Ovary (tissue), 9 donors: ENCODE measurements around the gene SCAF4. TPM values are rescaled to one million over a fixed set of nuclear protein-coding genes. Genes with fewer than 3 reads are reported as not detected.

Source experiments
- DNase-seq, 5 donors: peaks; one replicate each; pipeline ENCODE4 v3.0.0-alpha.2; 2019 to 2020
- H3K27ac ChIP-seq, 2 donors: fragments of 200-600 bp; one replicate each; pipeline versions ENCODE4 v1.5.1 to v1.8.0; 2019 to 2022
- H3K27me3 ChIP-seq: fragments of 200-600 bp; one replicate; pipeline ENCODE4 v1.8.0; 2022
- H3K36me3 ChIP-seq: fragments of 200-600 bp; sonication (generic); one replicate; pipeline ENCODE4 v1.5.1; 2019
- H3K4me1 ChIP-seq: one replicate; pipeline ENCODE4 v1.8.1; 2013; ENCODE audit warnings: mild to moderate bottlenecking, moderate library complexity; ENCODE audit not compliant: insufficient read depth
- H3K4me3 ChIP-seq: fragments of 200-600 bp; sonication (generic); one replicate; pipeline ENCODE4 v1.5.1; 2017
- H3K9me3 ChIP-seq, 2 donors: fragments of 200-600 bp in 1 of 2; sonication (generic) in 1 of 2; one replicate each; pipeline versions ENCODE4 v1.5.1 to v1.8.1; 2013 to 2019; ENCODE audit warnings: mild to moderate bottlenecking in 1 of 2, moderate library complexity in 1 of 2
- CTCF ChIP-seq, 3 donors: fragments of 450-650 bp in 2 of 3; fragments of 200-600 bp in 1 of 3; IDR thresholded peaks; one replicate each; pipeline versions ENCODE4 v1.5.1 to v1.8.0; 2016 to 2022; ENCODE audit warnings: antibody characterized with exemption in 3 of 3, mild to moderate bottlenecking in 1 of 3
- EP300 ChIP-seq: sonication (generic); formaldehyde crosslinking; IDR thresholded peaks from one replicate; pipeline ENCODE4 v1.6.1; 2017; ENCODE audit warnings: antibody characterized with exemption
- POLR2A ChIP-seq: fragments of 450-650 bp; IDR thresholded peaks from one replicate; pipeline ENCODE4 v1.6.1; 2017; ENCODE audit warnings: antibody characterized with exemption, mild to moderate bottlenecking, moderate library complexity
- WGBS, 3 donors: extraction: QIAGEN DNeasy Blood & Tissue Kit in 1 of 3; methylation state at CpG; one replicate each; pipeline versions ENCODE4 v1.1.5 to v1.1.7; 2013 to 2017; 5-methylcytosine and 5-hydroxymethylcytosine counted together
- intact Hi-C, 4 donors: fragments of 100-400 bp; cut with DNase I; formaldehyde crosslinking; loops; one replicate each; pipeline versions ENCODE4 v1.11.0 to v1.15.1; 2022 to 2023
- polyA plus RNA-seq, 2 donors: library from polyadenylated mRNA; stranded (reverse); fragments of 200-250 nt in 1 of 2; fragments of 350-450 nt in 1 of 2; fragmentation: Illumina TruSeq in 1 of 2; extraction: RNeasy Lipid Tissue Mini Kit (QIAGEN cat#74804) in 1 of 2; gene quantifications; one replicate each; pipeline ENCODE4 v1.2.3, GENCODE V29; 2013 to 2014
- total RNA-seq, 7 donors: library from RNA; depleted of rRNA in 2 of 7; stranded (reverse); fragments of >200 nt in 2 of 7; fragmentation: NEBNext Ultra II Directional in 3 of 7; extraction: Animal tissue kit (Norgen Biotek cat#: 25700) in 3 of 7; gene quantifications; one replicate each; pipeline versions ENCODE4 v1.1.0 to v1.2.4, GENCODE V29; 2016 to 2023
- donor health status: DM: no; HTN: no; CAD: no; lungs with moderate emphysema.
- donor health status: DM: no; HTN: no; CAD: no.
- donor health status: Bipolar disorder and iron deficiency.
- donor health status: DM: yes; HTN: yes; CAD: no.
- donor health status: DM: no; HTN: no; CAD: no.
- donor health status: DM: yes; HTN: yes; CAD: no.

SCAF4 gene
- total and polyA plus RNA-seq, 9 donors, result 12.2 to 41.7 (median 28.4) TPM

GRCh38 chr21:31673321-31673912 lies 58.5 kb downstream of the SCAF4 start:
- Histone ChIP-seq H3K36me3 (no peaks in the 10 kb centered on the region), H3K27ac (no peak overlapping the region), H3K4me1 (peaks cover 2% of the 10 kb centered on the region), H3K27me3 (no peaks in the 10 kb centered on the region), H3K9me3 (no peaks in the 10 kb centered on the region), H3K4me3 (no peak overlapping the region)
- intact Hi-C loops, result no loop called here
- TF ChIP-seq EP300 (no peak), POLR2A (no peak), CTCF (IDR thresholded peaks at IDR 0.05) (no peak)
- DNase-seq, result no peak
- 87 to 93% (median 90%) methylated on average over 3 of the region's 3 CpGs for WGBS, 3 donors

- no peak overlapping the region for H3K27ac ChIP-seq
- no peak for TF ChIP-seq POLR2A
- DNase-seq, result peak in 2 of 5 donors; percentile 30 to 38
- no peaks in the 10 kb centered on the region for H3K27me3 ChIP-seq
- WGBS, 3 donors, result 94 to 96% (median 95%) methylated on average over 17 of the region's 17 CpGs
- no peak overlapping the region for H3K4me3 ChIP-seq
- no peaks in the 10 kb centered on the region for H3K9me3 ChIP-seq
- intact Hi-C loops, result no loop called here
- no peaks in the 10 kb centered on the region for H3K36me3 ChIP-seq
- peaks cover 2% of the 10 kb centered on the region for H3K4me1 ChIP-seq
These were observed 60.0 kb downstream of the SCAF4 start for GRCh38 chr21:31671931-31672330.

- H3K4me3 ChIP-seq, result no peak overlapping the region
- H3K36me3 ChIP-seq, result no peaks in the 10 kb centered on the region
- H3K27ac ChIP-seq, result peak overlapping the region; percentile 21 to 49
- TF ChIP-seq POLR2A, result no peak
- no peak for TF ChIP-seq EP300
- TF ChIP-seq CTCF (IDR thresholded peaks at IDR 0.05), result no peak
- no peaks in the 10 kb centered on the region for H3K9me3 ChIP-seq
- no peaks in the 10 kb centered on the region for H3K27me3 ChIP-seq
- intact Hi-C loops, result no loop called here
- peaks cover 2% of the 10 kb centered on the region for H3K4me1 ChIP-seq
- no peak for DNase-seq
- WGBS, 3 donors, result 41 to 74% (median 45%) methylated on average over 12 of the region's 12 CpGs
These were observed 60.7 kb downstream of the SCAF4 start for GRCh38 chr21:31671146-31671716.

- H3K27me3 ChIP-seq, result no peaks in the 10 kb centered on the region
- H3K4me1 ChIP-seq, result peaks cover 8% of the 10 kb centered on the region
- no peaks in the 10 kb centered on the region for H3K36me3 ChIP-seq
- intact Hi-C loops, result no loop called here
- DNase-seq, result no peak
- H3K4me3 ChIP-seq, result no peak overlapping the region
- H3K9me3 ChIP-seq, result no peaks in the 10 kb centered on the region
- 7 to 21% (median 9%) methylated on average over 6 of the region's 6 CpGs for WGBS, 3 donors
- peak overlapping the region; percentile 31 to 75 for H3K27ac ChIP-seq
- TF ChIP-seq POLR2A (no peak), EP300 (no peak), CTCF (IDR thresholded peaks at IDR 0.05) (no peak)
These were observed 61.8 kb downstream of the SCAF4 start for GRCh38 chr21:31670070-31670469.
